ELF-1 (cell line): Measurements from ENCODE around the gene MT1F.
"Not testable (repeated sequence)": the region's sequence is repeated elsewhere in the genome, so short reads cannot be mapped to it uniquely, and the experiment has no call there.

Experiments used
- DNase-seq: peaks from one replicate; pipeline ENCODE4 v3.0.0-alpha.2; 2016; ENCODE audit warnings: low read depth, low spot score

The MT1F gene

GRCh38 chr16:56645311-56645710 is 12.4 kb upstream of the MT1F start:
- DNase-seq, result no peak

GRCh38 chr16:56645838-56646237 is 11.9 kb upstream of the MT1F start:
- no peak for DNase-seq

GRCh38 chr16:56647641-56648431 is 9.9 kb upstream of the MT1F start:
- no peak for DNase-seq

GRCh38 chr16:56649271-56649670 is 8.5 kb upstream of the MT1F start:
- DNase-seq, result no peak

- DNase-seq, result no peak
Measured at GRCh38 chr16:56649820-56650219, 7.9 kb upstream of the MT1F start.

GRCh38 chr16:56651586-56651985 is 6.2 kb upstream of the MT1F start, which contains the start of gene MT1B:
Gene MT1B, plus strand, starts transcription at chr16:56651886. Its CDS starts 68 bp downstream, at chr16:56651954.
- no peak for DNase-seq

GRCh38 chr16:56652600-56652999 is 5.2 kb upstream of the MT1F start:
- no peak for DNase-seq

GRCh38 chr16:56653218-56653617 is 4.5 kb upstream of the MT1F start:
- no peak for DNase-seq

GRCh38 chr16:56658327-56658875 is 642 bp downstream of the MT1F start:
- DNase-seq, result no peak

- DNase-seq, result no peak
Measured at GRCh38 chr16:56662357-56663354, 4.9 kb downstream of the MT1F start.

GRCh38 chr16:56664506-56664905 is 6.7 kb downstream of the MT1F start:
- DNase-seq, result no peak

GRCh38 chr16:56665286-56666261 is 7.8 kb downstream of the MT1F start:
- DNase-seq, result not testable (repeated sequence)

GRCh38 chr16:56667581-56668571 is 10.1 kb downstream of the MT1F start, which contains the start of gene MT1G:
Gene MT1G, minus strand, starts transcription at chr16:56668065. Its CDS starts 72 bp downstream, at chr16:56667993.
- DNase-seq, result peak; percentile 70

GRCh38 chr16:56669005-56669839 is 11.5 kb downstream of the MT1F start, which contains the start of gene MT1H:
Gene MT1H, plus strand, starts transcription at chr16:56669814. Its CDS starts 71 bp downstream, at chr16:56669885.
- no peak for DNase-seq

GRCh38 chr16:56669840-56670619 is 12.3 kb downstream of the MT1F start:
- no peak for DNase-seq

- no peak for DNase-seq
Measured at GRCh38 chr16:56670620-56670934, 12.8 kb downstream of the MT1F start.

- not testable (repeated sequence) for DNase-seq
Measured at GRCh38 chr16:56671691-56672090, 13.9 kb downstream of the MT1F start.

- DNase-seq, result not testable (repeated sequence)
Measured at GRCh38 chr16:56672171-56672570, 14.4 kb downstream of the MT1F start.
